Amniotic stem cell (primary cell): ENCODE results near the gene RAP1B.

ENCODE experiments used
- DNase-seq: peaks from one replicate; lab custom pipeline; 2025; lab: John Stamatoyannopoulos, UW

Gene RAP1B

DNA sequence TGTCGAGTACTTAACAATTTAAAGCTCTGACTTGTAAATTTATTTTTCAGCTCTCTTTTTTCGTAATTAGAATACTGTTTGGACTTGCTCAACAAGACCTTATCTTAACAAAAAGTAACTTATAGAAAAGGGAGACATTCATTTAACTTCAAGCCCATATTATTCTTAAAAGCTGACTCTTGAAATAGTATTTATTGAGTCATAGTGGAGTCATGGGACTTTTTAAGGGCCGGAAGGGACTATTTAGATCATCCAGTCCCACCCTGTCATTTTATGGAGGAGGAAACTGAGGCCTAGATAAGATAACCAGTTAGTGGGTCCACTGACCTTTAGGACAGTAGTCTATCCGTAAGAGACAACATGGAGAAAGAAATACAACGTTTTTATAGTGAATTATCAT is 1.5 kb downstream of the RAP1B start:
- DNase-seq = no peak

DNA sequence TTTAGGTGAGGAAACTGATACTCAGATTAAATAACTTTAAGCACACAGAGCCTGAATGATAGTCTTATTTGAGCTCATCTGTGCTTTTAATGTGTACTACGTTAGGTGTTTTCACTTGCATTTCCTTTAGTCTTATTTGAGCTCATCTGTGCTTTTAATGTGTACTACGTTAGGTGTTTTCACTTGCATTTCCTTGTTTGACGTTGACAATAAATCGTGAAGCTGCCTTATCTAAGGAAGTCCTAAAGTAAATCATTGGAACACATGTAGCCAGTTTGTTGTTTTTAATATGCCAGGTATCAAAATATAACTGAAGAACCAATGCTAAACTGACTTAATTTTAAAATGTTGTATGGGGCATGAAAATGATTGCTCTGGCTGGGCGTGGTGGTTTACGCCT is 2.0 kb downstream of the RAP1B start:
- no peak for DNase-seq

DNA sequence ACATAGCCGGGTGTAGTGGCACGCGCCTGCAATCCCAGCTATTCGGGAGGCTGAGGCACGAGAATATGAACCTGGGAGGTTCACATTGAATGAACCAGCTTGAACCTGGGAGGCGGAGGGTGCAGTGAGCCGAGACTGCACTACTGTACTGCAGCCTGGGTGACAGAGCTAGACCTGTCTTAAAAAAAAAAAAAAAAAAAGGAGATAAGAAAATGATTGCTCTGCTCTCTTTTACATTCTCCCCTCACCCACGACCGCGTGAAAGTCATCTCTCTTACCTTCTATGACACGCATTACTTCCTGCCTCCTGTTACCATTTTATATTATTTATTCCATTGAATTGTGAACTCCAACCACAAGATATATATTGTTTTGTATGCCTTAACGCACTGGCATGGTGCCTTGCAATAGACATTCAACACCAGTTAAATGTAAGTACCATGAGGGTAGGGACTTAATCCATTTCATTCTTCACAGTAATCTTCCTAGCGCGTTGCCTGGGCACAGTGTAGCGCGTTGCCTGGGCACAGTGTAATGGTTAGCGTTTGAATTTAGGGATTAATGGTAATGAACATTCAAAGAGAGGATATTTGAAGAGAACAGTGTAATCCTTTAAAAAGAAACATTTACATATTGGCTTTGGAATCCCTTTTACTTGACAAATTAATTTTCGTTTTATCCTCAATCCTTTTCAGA is 2.7 kb downstream of the RAP1B start:
- DNase-seq = no peak

DNA sequence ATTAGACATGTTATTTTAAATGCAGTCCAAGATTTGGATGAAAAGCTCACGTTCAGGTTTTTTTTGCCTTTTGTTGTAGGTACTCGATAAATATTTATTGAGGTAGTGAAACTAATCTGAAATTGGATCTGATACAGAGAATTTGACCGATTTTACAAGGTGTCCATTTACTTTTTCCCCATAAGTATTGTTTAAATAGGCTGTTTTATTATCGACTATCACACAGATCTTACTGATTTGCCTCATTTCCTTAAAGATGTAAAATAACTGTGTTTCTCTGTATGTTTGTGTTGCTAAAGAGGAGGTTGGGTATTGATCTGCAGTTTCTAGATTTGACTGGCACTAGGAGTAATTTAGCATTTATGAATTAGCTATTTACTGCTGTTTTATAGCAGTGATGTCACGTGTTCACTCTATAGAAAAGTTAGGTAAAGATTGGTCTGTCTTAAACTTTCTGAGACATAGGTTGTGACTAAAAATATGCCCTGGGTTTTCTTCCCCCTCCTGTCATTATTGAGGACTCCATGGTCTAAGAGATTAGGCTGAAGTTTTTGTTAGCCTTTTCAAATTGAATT is 3.5 kb downstream of the RAP1B start:
- DNase-seq = no peak

DNA sequence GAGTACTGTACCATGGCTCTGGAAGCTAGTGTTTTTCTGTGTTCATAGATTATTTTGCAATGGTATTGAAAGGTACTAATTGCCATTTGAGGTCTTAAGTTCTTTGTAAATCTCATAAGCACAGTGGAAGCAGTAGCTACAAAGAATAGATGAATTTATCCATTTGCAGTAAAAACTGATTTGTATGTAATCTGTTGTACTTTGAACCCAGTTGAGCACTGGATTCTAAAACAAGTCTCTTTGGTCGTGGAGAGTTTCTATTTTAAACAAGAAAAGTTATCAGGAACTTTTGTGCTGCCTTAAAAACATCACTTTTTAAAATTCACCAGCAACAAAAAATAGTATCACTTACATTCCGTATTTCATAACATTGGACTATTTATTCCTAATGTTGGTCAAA is 4.1 kb downstream of the RAP1B start:
- no peak for DNase-seq

DNA sequence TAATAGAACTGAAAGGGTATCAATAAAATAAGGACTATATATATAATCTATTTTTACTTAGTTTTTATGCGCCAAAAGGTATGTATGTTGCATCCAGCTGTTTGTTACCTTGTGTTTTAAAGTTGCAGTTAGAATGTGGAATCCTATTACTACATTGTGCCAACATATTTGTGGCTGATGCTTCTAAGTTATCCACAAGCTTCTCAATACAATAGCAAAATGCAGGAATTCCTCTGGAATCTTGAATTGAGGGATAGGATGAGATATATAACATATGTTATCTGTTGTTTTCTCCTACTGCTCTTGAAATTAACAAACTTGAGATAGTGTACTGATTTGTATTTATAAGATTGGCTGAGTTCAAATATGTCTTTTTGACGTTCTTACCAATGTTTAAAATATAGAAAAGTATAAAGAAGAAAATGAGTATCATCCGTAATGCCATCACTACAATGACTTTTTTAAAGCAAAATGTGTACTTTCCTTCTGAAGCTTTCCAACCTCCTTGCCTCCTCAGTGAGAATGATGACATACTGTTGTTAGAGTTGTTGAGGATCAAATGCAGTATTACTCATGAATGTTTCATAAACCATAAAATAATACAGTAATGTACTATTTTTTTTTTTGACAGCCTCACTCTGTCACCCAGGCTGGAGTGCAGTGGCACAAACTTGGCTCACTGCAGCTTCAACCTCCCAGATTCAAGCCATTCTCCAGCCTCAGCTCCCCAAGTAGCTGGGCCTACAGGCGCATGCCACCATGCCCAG is 6.6 kb downstream of the RAP1B start:
- no peak for DNase-seq

DNA sequence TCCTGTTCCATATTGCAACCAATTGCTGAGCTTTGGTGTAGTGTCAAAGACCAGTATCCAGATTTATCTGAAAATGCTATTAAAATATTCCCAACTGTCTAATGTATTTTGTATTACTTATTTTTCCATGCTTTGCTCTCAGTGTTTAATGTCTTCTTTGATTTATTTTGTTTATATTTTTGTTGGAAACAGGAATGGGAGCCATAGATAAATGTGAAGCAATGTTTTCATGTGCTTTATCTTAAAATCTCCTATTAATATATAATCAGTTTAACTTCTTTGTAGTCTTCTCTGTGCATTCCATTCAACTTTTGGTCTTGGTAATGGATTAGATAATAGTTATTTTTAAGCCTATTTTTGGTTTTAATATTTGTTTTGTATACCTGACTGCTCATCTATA is 8.8 kb downstream of the RAP1B start:
- no peak for DNase-seq

DNA sequence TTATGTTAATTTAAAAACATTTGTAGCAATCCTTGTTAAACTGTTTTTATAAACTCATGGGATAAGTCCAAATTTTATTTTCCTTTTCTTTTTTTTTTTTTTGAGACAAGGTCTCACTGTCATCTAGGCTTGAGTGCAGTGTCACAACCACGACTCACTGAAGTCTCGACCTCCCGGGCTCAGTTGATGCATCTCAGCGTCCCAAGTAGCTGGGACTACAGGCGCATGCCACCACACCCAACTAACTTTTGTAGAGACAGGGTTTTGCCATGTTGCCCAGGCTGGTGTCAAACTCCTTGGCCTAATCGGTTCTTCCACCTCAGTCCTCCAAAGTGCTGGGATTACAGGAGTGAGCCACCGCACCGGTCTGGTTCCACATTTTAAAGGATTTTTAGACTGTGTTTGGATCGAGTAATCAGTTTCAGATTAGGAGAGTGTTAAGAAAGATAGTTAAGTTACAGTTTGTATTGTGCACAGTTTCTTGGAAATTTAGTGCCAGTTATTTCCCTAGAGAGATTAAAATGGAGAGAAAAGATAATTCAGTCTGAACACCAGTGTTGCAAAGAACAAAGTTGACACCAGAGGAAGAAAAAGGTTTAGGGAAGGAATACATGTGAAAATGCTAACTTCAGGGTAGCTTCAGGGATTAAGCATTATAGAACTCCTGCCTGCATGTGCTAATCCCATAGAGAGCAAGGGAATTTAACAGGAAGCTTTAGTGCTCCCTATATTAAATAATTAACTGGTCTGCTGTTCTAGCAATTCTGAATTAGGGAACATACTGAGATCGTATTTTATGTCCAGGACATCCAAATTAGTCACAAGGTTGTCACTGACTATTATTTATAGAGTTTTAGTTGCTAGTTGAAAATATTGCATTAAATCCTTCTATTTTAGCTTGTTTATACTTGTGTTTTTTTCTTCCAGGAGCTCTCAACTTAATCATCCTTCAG is 10.1 kb downstream of the RAP1B start:
- no peak for DNase-seq

DNA sequence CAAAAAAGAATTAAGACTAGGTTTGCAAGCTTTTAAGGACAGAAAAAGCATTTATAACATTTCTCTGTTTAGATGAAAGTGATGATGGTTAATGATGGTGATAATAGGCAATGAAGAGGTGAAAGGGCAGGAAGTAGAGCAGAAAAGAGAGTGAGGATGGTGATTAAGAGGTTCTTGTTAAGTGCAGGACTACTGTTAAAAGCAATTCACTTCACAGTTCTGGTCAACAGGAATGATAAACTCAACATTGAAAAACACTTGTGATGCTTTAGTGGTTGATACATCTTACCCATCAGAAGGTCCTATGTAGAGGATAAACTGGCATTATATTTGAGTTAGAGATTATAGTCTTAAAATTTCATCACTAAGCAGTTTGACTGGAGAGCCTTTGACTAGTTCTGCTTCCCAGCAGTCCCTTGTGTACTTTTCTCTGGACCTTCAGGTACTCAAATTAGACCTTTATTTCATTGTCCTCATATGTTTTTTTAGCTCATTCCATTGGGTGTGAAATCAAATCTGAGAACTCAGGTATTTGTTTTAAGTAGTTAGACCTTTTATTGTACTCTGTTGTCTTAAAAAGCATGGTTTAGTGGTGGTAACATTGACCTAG is 10.9 kb downstream of the RAP1B start:
- DNase-seq = no peak

DNA sequence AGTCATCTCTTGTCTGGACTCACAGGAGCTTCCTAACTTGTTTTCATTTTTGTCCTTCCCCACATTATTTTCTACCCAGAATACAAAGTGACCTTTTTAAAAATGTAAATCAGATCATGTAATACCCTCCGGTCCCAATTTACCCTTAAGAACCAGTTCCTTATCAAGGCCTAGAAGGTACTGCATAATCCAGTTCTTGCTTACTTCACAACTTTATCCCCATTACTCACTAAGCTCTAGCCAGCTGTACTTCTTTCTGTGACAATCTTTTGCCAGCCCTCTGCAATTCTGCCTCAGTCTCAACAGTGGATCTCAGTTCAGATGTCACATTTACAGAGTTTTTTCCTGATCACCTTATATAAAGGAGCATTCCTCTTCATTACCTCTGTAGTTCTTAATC is 11.6 kb downstream of the RAP1B start:
- no peak for DNase-seq

DNA sequence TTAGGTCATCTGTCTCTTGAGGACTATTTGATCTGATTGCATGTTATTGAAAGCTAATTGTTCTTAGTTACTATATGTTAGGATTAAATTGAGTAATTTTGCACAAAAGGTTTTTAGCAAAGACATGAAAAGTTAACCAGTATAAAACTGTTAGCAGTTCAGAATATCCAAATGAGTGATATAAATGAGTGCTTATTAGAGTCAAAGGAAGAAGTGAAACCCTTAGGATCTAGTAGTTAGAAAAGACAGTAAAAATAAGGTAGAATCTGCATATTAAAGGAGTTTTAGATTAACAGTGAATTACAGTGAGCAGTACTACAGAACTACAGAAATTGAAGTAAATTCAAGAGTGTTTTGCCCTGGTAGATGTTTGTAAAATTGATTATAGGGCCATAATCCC is 12.4 kb downstream of the RAP1B start:
- no peak for DNase-seq

DNA sequence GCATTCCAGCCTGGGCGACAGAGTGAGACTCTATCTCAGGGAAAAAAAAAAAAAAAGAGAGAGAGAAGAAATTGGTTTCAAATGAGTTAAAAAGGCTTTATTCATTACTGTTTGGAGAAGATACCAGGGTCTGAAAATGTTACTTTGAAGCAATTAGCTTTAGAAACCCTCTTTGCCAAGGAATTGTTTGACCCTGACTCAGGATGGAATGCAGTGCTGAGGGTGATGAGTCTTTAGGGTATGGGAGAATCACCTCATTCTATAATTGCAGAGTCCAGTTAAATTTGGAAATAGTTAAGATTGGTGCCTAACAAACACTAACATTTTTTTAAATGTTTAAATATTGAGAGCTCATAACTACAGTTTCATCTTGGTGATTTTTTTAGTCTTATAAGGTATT is 13.3 kb downstream of the RAP1B start:
- no peak for DNase-seq

DNA sequence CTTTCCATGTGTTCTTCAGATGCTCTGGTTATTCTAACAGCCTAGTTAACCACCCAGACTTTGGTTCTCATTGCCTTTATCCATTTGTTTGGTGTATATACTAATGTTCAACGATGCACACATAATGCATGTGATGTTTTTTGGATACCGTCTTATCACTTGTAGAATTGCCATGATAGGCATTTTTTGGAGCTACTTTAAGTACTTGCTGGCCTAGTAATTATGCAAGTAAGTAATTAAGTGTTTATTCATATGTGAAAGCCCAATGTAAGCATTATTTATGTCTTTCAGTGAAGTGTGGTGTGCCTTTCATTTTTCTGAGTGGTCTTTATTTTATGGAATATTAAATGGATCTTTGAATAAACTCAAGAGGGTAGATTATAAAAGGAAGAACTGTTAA is 14.2 kb downstream of the RAP1B start:
- DNase-seq = no peak

DNA sequence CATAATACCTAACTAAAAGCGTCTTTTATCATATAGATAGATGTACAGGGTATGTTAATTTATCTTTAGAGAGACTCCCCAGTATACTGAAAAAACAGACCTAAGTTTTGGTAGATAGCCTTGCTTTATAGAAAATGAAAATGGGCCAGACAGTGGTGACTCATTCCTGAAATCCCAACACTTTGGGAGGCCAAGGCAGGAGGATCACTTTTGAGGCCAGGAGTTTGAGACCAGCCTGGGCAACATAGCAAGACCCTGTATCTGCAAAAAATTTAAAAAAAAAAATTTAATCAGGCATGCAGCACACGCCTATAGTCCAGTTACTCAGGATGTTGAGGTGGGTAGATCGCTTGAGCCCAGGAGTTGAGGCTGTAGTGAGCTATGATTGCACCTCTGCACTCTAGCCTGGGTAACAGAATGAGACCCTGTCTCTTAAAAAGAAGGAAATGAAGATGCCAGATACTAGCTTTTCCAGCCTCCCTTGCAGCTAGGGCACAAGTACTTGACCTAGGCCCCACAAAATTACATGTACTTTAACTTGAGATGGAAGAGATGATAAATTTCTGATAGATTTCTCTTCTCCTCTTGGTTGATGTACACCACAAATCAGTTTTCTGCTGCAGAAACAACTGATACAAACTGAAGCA is 17.1 kb downstream of the RAP1B start:
- no peak for DNase-seq

DNA sequence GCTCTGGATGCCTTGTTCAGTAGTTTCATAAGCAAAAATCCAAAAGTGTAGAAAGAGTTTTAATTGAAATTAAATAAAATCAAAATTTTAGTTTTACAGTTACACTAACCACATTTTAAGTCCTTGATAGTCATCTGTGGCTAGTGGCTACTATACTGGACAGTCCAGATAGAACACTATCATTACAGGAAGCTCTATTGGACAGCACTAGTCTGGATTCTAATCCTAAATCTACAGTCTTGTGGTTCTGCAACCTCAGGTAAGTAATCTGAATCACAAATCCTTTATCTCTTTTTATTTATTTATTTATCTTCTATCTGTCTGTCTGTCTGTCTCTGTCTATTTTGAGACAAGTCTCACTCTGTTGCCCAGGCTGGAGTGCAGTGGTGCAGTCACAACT is 18.0 kb downstream of the RAP1B start:
- no peak for DNase-seq

DNA sequence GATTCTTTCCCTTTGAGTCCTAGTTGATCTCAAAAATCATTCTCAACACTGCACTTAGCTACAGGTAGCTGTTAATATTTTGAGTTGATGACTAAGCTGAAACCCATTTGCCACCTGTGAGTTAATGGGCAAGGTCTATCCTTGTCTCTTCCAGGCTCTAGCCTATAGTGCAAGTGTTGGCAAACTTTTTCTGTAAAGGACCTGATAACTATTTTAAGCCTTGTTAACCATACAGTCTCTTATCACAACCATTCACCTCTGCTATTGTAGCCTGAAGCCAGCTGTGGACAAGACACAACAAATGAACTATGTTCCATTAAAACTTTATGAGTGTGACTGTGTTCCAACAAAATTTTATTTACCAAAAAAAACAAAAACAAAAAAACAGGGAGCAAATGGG is 19.4 kb downstream of the RAP1B start:
- DNase-seq = no peak

DNA sequence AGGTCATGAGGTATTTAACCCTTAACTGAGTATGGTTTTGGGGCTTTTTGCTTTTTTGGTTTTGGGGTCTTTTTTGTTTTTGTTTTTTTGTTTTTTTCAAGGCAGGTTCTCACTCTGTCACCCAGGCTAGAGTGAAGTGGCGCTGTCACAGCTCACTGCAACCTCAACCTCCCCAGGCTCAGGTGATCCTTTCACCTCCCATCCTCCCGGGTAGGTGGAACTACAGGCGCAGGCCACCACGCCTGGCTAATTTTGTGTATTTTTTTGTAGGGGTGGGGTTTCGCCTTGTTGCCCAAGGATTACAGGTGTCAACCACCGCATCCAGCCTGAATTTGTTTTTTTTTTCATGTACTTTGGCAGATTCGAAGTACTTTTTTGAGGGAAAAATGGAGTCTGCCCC is 19.9 kb downstream of the RAP1B start:
- DNase-seq = no peak

DNA sequence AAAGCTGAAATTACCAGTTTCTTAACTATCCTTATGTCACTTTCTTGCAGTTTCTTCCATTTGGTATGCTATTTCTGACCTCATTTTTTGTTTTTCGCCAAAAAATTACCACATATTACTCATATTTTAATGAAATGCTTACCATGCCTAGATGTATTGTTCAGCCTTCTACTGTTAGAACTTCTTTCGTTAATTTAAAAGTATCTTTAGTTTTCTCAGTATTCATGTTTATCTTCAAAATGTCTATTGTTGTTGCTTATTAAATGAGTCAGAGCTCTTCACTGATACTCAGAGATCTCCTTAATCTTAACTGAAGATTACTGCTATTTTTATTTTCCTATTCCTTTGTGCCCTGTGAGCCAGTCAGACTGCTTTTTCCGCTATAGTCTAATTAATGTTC is 20.5 kb downstream of the RAP1B start:
- DNase-seq = no peak

DNA sequence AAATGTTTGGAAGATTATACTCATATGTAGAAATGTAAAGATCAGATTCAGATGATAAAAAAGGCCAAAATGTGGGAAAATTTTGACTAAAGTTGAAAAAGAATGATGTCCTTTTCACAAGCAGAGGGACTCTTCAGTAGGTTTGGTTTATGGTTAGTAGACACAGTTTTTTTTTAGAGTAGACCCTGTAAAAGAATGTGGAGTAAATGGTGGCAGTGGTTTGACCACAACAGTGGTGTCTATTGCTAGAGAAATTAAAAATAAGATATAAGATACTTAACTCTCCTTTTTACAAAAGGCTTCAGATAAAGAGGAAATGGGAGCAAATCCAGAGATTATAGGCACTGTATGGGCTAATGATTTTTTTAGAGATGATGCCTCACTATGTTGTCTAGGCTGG is 21.8 kb downstream of the RAP1B start:
- DNase-seq = no peak

DNA sequence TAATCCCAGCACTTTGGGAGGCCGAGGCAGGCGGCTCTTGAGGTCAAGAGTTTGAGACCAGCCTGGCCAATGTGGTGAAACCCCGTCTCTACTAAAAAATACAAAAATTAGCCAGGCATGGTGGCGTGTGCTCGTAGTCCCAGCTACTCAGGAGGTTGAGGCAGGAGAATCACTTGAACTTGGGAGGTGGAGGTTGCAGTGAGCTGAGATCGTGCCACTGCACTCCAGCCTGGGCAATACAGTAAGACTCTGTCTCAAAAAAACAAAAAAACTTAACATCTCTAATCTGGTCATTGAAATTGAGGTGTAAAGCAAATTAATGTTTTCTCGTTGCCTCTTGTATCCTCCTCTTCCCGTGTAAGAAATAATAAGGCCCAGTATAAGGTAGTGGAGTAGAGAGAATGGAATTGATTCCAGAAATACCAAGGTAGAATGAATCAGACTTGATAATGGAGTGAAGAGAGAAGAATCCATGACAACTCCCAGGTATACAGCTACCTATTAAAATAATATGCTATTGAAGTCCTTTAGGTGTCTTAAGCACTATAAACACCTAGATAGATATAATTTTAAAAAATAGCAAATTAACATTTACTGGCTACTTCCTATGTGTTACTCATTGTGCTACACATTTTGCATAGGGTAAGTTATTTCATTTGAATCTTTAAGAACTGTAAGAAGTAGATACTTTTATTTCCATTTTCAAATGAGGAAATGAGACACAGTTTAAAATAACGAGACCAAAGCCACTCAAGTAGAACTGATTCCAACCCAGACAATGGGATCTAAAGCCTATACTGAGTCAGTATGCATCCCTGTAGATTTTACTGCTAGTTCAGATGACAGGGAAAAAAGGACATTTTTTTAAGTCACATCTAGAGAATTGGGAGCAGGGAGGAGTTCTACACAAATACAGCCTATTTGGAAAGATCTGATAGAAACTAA is 23.2 kb downstream of the RAP1B start:
- DNase-seq = no peak
